Stimulated activated CD8-positive, alpha-beta memory T cell treated with anti-CD3 and anti-CD28 coated beads, Interleukin-12 subunit alpha, Interleukin-12 subunit beta, amount 100 ng/mL, for 1 hour (primary cell): ENCODE measurements around the gene ERC2.

ENCODE experiments used
- DNase-seq: peaks from one replicate; pipeline ENCODE4 v3.0.0-alpha.2; 2020; ENCODE audit warnings: low read depth

ERC2 gene

GRCh38 chr3:55584030-55584429 is 884.2 kb downstream of the ERC2 start:
- DNase-seq: no peak

DNA sequence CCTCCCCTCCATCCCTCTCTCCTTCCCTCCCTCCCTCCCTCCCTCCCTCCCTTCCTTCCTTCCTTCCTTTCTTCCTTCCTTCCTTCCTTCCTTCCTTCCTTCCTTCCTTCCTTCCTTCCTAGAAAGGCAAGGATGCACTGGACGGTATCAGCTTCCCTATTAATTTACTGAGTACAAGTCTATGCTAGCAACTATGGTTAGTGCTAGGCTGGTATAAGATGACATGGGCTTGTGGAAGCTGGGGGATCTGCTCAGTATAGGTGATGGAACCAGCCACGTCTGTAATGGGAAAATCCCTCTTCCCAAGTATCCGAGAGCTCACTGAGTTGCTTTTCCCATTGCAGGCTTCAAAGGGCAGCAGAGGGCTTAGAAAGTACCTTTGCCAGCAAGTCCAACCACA is 884.8 kb downstream of the ERC2 start:
- no peak for DNase-seq

DNA sequence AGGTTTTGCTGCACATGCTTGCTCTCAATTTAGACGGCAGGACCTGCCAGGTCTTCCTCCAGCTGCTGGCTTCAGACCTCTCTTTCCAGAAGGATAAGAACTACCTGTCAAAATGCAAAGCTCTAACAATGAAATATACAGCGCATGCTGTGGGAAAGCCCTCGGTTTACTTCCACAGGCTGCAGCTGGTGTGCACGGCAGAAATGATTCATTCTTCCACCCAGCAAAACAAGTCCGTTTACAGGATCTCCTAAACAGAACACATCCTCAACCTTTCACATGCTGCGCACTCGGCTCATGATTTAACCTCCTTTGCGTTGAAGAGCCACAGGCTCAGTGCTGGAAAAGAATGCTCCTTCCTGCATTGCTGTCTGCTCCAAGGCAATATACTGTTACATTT is 888.8 kb downstream of the ERC2 start:
- no peak for DNase-seq

DNA sequence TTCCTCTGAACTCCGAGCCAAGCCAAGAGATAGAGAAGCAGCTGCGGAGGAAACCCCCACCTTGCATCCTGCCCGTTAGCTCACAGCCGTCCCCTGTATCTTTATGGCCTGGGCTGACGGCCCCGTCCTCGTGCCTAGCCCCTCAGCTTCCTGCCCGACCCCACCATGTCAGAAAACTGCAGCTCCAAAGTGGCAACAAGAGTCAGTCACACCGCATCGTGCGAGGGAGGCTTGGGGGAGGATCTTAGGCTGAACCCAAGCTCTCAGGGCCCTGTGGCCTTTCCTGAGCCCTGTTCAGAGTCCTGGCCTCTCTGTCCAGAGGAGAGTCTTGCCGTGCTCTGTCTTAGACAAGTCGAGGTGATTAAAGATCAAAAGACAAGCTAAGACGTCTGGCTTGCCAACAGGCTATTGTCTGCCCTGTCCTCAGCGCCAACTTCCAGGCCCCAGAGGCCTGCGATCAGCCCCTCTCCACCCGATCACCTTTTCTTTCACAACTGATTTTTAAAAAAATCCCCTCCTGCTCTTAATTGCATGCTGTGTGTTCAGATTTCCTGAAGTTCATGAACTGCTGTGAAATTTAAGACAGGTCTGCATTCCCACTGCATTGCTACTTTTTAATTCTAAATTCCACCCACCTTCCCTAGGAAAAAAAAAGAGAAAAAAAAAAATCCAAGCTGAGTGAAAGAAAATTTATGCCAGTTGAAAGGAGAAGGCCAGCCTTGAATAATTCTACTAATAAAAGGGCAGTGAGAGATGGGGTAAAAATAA is 891.5 kb downstream of the ERC2 start:
- DNase-seq: no peak

DNA sequence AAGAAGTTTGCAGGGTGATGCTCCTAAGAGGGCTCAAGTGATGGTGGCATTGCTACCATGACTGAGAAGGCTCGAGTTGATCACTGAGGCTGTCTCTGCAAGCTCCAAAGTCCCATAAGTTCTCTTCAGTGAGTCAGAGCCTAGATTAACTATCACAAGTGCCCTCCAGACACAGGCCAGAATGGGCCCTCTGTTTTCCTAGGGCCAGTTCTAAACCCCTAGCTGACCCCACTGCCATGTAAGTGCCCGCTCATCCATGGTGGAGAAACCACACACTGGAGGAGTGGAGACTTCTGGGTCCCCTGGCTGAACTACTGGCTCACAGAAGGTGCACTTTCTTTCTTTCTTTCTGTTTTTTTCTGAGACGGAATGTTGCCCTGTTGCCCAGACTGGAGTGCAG is 893.6 kb downstream of the ERC2 start:
- DNase-seq: no peak

GRCh38 chr3:55572816-55573215 is 895.5 kb downstream of the ERC2 start:
- no peak for DNase-seq

- no peak for DNase-seq
These were observed 896.4 kb downstream of the ERC2 start for GRCh38 chr3:55571913-55572312.

GRCh38 chr3:55571216-55571813 is 897.0 kb downstream of the ERC2 start:
- no peak for DNase-seq

- DNase-seq: no peak
These were observed 898.0 kb downstream of the ERC2 start for GRCh38 chr3:55570271-55570711.

DNA sequence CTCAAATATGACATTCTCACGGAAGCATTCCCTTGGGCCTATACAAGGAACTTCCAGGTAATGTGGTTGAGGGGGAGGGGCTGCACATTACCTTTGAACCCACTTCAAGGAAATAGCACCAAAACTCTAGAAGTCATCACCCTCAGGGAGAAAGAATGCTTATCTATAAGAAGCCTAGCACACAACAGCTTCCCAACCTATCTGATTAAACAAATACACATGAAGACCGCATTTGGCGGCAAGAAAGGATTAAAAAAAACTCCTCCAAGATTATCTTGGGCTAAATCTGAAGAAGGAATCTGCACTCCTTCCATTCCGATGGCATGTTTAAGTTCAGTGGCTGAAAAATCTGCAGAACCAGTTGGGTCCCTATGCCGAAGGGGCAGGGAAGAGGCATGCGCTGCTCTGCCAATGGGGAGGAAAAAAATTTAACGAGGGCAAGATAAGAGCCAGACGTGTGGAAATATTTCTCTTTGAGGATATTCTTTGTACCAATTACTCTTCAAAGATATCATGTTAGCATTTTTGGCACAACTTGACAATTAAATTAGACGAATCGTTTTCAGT is 899.2 kb downstream of the ERC2 start:
- DNase-seq: no peak

DNA sequence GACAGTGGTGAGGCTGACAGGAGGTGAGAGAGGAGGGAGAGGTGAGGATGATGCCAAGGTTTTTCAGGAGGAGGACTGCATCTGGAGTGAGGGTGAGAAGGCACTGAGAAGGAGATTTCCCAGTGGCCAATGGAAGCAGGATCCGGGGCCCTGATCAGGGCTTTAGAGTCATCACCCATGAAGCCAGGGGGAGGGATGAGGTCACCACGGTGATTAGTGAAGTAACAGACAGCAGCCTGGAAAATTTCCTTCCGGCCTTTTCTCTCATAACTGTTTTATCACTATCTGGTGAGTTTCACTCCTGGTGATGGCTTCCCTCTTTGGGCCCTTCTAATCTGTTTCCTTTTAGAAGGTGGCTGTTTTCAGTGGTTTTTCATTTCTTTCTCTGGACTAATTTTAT is 900.7 kb downstream of the ERC2 start:
- no peak for DNase-seq

DNA sequence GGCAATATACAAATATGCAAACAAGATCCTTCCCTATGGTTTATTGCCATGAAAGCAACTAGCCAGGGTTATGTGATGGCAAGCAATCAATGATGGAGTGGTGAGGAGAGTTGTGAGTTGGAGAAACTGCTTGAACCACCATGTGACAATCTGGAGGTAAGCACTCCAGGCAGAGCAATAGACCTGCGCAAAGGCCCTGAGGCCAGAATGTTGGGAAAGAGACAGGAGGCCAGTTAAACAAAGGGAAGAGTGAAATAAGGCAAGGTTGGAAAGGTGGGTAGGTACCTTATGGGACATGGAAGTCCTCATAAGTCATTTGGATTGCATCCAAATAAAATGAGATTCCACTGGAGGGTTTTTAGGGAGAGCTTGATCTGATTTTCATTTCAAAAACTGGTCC is 901.1 kb downstream of the ERC2 start:
- no peak for DNase-seq

GRCh38 chr3:55565521-55565920 is 902.7 kb downstream of the ERC2 start:
- DNase-seq: no peak

DNA sequence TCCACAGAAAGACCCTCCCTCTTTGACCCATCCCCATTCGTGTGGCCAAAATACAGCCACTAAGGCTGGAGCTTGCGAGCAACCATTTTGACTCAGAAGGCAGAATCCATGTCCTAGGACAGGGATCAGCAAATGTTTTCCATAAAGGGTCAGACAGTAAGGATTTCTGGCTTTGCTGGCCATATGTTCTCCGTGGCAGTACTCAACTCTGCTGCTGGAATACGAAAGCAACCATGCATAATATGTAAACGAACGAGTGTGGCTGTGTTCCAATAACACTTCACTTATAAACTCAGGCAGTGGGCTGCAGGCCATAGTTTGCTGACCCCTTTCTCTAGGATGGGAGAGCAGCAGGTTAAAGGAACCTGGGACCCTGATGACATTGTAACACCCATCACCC is 903.5 kb downstream of the ERC2 start:
- no peak for DNase-seq

DNA sequence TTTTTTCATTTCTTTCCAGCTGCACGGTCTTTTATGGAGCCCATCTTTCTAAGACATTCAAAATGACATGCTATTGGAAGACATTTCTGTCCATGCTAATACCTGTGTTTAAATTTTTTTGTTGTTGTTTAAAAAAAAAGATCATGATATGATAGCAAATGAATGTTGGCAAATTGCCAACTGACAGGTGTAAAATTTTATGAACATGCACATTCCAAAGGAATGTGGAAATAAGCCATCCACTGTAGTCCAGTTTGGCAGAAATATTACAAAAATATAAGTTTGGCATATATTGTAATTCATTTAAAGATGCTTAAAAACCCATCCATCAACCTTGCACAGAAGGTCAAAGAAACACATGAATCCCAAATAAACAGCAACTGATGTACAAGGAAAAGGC is 905.6 kb downstream of the ERC2 start:
- DNase-seq: no peak

DNA sequence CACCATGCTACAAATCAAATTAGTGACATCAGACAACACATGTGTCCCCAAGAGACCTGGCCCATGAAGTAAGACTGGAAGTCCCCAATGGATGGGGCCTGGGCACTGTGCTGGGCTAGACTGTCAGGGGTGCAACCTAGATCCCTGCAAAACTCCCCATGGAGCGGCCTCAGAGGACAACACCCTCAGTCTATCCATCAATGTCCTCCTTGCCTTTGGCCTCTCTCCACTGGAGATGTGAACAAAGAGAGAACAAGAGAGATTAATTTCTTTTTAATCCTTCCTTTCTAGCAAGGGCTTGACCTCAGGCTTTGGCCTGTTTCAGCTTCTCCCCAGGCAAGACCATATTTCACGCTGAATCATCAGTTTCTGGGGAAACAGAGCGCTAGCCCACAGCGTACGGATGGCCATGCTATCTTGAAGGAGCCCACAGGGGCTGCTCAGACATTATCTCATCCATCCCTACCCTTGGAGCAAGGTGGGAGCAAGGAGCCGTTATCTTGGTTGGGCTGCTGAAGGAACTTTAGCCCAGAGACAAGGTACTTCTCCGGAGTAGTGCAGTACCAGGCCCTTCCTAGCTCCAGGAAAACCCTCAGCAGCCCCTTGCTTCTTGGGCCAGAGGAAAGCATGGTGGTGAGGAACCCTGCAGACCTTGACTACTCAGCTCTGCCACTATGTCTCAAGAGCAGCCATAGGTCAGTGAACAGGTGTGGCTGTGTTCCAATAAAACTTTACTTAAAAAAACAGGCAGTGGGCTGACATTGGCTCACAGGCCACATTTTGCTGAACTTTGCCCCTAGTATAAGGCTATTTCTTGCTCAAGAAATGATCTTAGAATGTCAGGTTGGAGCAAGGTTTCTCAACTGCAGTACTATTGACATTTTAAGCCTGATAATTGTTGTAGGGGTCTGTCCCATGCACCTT is 908.5 kb downstream of the ERC2 start:
- no peak for DNase-seq

DNA sequence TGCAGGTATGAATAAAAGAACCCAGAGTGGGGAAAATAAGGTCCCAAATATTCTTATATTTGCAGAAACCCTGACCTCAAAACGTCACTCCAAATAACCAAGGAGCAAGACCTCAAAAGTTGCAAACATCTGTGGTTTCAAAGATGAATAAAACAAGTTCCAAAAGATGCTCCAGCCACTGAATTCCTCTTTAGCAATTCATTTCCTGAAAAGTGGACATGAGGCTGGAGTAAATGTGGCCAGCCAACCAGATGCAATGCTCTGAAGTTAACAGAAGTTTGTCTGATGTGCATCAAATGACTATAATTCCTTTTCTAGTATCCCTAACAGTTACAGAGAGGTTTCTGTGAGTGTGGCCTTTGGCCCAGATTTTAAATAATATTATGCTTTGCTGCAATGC is 910.0 kb downstream of the ERC2 start:
- no peak for DNase-seq

- no peak for DNase-seq
These were observed 910.7 kb downstream of the ERC2 start for GRCh38 chr3:55557549-55557948.

GRCh38 chr3:55556619-55557537 is 911.4 kb downstream of the ERC2 start:
- no peak for DNase-seq

GRCh38 chr3:55555873-55556618 is 912.2 kb downstream of the ERC2 start:
- no peak for DNase-seq
